Fibroblast of pulmonary artery (primary cell): ENCODE data around the gene NTNG1.

Experiments
- DNase-seq: peaks from one replicate; pipeline ENCODE4 v3.0.0-alpha.2; 2010; ENCODE audit warnings: low read depth
- H3K4me3 ChIP-seq: replicated peaks from 2 replicates; pipeline ENCODE4 v1.5.1; 2011; ENCODE audit warnings: low read depth, mild to moderate bottlenecking, control low read depth, low read length, moderate library complexity
- CTCF ChIP-seq: IDR thresholded peaks from 2 replicates; pipeline ENCODE4 v1.5.1; 2011; ENCODE audit warnings: mild to moderate bottlenecking, control low read depth, low read length, inconsistent platforms; ENCODE audit errors: missing control alignments

NTNG1 gene

GRCh38 chr1:107486349-107486748 is 345.5 kb downstream of the NTNG1 start:
- no peak overlapping the region for H3K4me3 ChIP-seq
- DNase-seq: no peak
- no peak for TF ChIP-seq CTCF

- no peak overlapping the region for H3K4me3 ChIP-seq
- no peak for TF ChIP-seq CTCF
- no peak for DNase-seq
These were observed 346.7 kb downstream of the NTNG1 start for GRCh38 chr1:107487506-107487905.

- DNase-seq: no peak
- no peak overlapping the region for H3K4me3 ChIP-seq
- no peak for TF ChIP-seq CTCF
These were observed 350.7 kb downstream of the NTNG1 start for GRCh38 chr1:107491582-107491981.

GRCh38 chr1:107493111-107493716 is 352.4 kb downstream of the NTNG1 start:
- no peak overlapping the region for H3K4me3 ChIP-seq
- no peak for DNase-seq

GRCh38 chr1:107494061-107494460 is 353.2 kb downstream of the NTNG1 start:
- no peak overlapping the region for H3K4me3 ChIP-seq
- no peak for DNase-seq
- TF ChIP-seq CTCF: no peak

More at GRCh38 chr1:107493111-107493716, 352.4 kb downstream of the NTNG1 start:
- no peak for TF ChIP-seq CTCF

- no peak overlapping the region for H3K4me3 ChIP-seq
- DNase-seq: no peak
- TF ChIP-seq CTCF: no peak
These were observed 355.2 kb downstream of the NTNG1 start for GRCh38 chr1:107496002-107496401.

GRCh38 chr1:107499139-107499744 is 358.4 kb downstream of the NTNG1 start:
- no peak overlapping the region for H3K4me3 ChIP-seq
- TF ChIP-seq CTCF: no peak
- no peak for DNase-seq
